ENCODE data around the gene CHRM4.

CHRM4 gene

DNA sequence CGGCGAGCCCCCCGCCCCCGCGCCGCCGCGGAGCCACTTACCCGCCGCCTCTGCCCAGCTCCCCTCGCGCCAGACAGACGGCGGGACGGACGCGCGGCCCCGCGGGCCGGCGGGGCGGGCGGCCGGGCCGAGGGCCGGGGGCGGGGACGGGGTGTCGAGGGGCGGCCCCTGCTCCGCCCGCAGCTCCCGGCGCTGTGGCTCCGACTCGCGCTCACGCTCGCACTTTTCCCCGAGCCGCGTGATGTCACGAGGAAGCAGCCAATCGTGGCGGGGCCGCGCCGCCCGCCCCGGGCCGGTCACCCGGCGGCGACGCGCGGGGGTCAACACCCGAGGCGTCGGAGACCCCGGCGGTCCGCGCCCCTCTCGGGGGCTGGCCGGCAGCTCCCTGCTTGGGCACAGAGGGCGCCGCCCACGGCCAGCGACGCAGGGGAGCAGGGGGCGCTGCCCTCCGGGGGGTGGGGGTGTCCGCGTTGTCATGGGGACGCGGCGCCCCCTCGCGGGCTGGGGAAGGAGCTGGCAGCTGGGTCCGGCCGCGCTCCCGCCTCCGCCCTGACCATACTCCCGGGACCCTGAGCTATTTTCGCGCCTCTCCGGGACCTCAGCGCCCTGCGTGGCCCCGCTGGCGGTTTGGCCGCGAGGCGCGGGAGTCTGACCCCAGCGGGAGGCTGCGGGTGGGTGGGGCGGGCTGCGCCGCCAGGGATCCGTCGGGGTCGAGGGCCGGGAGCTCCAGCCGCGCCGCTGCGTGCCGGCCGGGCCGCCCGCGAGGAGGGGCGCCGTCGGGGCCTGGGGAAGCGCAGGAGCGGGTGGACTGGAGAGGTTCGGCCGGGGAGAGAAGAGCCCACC is at the start of gene CHRM4:
CHRM4 (minus strand) TSS at position 199 of the 843 bp plus-strand sequence. CDS start 5,219 bp downstream, outside the sequence.
- no peak for FAIRE-seq

DNA sequence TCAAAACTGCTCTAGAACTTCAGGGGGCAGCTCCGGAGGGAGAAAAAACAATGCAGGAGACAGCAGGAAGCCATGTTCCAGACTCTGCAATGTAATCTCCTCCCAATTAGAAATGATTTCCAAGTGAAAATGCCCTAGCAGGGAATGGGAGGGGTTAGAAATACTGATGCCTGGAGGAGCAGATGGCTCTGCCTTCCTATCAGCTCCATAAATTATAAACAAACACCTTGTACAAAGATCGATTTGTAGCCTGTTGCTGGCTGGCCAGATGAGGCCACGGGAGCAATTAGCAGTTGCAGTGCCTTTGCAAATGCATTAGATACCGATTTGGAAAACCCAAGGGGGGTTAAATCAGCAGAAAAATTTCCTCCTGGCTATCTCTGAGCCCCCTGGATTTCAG is 46.6 kb upstream of the CHRM4 start:
- no peak for FAIRE-seq

DNA sequence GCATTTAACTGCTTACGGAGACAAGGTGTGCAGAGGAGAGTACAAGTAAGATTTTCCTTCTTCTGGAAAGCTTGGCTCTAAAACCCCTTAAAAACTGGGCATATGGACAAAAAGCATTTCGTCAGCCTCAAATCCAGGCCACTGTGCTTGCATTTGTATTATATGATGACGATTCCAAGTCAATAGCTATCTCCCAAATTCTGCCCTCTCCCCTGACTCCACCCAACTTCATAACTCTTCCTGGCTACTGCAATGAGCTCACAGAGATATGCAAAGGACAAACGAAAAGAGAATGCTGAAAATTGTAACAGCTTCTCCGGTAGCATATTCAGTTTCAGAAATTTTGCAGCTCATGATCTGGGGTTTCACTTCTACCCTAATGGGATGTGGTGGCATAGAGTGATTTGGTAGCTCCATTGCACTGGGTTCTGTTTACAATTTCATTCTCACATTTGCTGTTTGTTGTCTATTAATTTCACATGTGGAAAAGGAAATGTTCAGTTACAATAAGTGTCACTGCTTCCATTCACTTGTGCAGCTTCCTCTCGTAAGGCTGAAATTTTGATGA is 45.6 kb upstream of the CHRM4 start:
- FAIRE-seq, result no peak

DNA sequence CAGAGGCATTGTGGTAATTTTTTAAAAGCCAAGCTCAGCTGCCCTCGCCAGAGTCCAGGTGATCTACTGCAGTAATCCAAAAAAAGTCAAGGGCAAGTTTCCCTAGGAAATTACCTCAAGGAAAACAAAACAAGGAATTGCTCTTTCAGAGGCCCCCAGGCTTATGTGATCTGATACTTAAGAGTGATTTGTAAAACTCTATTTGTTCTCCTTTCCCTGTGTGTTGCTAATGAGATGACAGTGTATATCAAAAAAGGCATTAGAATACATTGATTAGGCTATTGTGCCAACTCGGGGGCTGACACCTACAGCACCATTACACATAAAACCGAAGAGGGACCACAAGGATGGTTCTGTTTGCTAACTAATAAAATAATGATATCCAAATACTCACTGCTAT is 44.5 kb upstream of the CHRM4 start:
- FAIRE-seq, result no peak

DNA sequence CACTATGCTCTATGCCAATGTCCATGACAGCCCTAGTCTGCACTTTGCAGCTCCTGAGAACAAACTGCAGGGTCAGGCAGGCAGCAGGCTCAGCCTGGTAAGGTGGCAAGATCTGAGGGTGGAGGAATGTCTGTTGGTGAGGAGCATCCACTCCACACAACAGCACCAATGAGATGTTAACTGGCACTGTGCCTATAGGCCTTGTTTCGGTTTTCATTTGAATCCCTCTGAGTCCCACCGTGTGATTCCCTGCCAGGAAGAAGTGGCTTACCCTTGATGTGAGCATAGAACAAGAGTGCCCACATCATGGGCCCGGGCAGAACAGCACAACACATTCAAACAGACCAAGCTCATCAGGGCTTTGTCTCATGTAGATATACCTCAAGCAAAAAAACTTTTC is 44.1 kb upstream of the CHRM4 start:
- no peak for FAIRE-seq

DNA sequence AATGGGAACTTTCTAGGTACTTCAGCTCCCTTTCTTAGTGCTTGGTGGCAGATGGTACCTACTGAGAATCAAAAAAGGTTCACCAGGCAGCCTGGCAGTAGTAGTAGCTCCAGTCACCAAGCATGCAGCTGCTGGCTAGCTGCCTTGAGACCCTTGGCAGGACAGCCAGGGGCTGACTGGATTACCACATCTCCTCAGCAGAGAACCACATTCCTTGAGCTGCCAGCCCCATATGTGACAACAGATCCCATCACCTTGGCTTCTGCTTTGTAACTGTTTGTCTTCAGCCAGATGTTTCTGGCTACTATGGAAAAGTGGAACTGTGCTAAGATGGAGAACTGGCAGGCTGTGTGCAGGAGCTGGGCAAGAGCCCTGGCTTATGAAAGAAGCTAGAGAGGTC is 39.6 kb upstream of the CHRM4 start:
- no peak for FAIRE-seq

DNA sequence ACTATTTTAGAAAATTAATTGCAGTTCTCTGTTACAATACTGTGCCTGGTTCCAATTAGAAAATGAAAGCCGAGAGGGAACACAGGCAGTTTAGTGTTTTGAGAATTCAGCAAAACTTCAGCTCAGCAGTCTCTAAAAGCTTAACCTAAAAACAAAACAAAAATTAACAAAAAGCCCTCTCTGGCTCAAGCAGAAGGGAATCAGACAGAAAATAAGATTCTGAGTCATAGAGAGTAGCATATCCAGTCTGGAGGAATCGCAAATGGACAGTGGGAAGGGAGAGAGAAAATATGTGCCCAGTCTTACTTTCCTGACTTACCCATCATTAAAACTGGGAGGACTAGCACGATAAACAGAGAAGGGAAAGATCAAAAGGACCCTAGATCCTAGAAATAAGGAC is 38.1 kb upstream of the CHRM4 start:
- FAIRE-seq, result no peak

DNA sequence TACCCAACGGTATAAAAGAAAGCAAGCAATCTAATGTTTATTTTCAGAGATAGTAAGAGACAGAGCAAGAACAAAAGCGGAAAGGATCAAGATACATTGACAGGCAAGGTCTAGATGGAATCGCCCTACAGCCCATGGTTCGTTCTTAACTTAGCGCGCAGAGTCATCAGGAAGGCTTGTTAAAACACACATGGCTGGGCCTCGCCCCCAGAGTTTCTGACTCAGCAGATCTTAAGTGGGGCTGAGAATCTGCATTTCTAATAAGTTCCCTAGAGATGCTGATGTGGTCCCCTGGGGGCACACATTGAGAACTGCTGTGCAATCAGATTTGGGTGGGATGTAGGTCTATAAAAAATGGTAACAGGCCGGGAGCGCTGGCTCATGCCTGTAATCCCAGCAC is 35.8 kb upstream of the CHRM4 start:
- FAIRE-seq, result no peak

DNA sequence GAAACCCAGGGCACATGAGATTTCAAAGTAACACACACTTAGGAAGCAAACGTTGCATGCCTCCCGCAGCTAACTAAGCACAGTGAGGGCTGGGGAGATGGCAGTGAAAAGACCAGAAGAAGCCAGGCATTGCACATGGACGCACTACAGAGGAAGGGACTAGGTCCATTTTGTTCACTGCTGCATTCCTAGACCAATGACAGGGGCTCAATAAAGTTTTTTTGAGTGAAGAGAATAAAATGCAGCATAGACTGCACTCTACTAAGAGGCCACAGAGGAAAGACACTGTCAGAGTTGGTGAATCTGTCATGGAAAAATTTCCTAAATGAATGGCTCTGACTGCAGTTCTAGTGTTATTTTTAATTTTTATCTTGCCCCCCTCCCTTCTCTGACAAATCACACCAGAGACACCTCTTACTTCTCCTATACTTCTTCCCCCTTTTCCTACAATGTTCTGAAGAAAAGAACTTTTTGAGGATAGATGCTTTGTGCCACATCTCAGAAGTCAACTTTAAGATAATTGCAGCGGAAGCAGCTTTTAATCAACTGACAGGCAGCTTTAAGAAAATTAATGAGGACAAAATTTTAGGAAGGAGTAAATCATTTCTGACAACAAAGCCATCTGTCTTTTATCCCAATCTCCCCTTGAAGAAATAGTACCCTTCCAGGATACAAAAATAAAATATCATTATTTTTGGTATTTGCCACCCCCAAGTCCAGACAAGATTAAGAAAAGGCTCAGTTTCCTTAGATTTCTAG is 34.8 kb upstream of the CHRM4 start:
- FAIRE-seq, result no peak

DNA sequence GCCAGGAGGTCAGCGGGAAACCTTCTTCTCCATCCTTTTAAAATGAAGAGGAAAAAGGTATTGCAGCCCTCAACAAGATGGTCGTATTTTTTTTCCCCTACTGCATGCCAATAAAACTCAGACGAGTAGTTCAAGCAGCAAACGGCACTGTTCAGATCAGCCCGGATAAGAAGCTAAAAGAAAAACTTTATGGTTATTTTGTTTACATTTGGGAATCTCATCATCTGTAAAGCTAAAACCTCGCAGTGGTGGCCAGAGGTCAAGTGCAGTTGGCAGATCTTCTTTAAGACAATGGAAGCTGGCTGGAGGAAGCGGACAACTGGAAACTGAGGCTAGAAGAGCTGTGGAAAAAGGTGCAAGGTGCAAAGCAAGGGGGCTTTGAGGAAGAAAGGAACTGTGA is 31.0 kb upstream of the CHRM4 start:
- FAIRE-seq, result no peak

DNA sequence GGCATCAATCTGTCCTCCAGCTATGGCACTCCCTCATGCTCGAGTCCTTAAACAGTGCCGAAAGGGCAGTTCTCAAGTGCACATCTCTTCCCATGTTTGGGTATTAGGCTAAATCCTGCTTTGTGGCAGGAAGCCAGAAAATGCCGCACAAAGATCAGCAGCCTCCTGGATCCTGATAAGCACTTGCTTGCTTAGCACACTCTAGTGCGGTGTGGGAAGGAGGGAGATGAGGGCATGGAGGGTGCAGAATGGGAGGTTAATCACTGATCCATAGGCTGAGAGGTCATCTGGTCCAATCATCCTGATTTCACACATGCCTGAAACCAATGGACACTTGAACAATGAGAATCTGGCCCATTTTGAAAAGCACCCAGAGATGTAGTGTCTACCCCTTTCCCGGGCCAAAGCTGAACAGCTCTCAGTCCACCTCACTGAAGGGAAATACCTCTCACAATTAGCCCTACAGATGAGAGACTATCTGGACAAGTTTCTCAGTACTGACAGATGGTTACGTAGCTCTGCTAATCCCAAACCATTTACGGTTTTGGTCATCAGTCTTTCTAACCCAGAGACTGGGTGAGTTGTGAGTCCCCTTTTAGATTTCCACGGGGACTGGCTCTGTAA is 29.8 kb upstream of the CHRM4 start:
- no peak for FAIRE-seq

DNA sequence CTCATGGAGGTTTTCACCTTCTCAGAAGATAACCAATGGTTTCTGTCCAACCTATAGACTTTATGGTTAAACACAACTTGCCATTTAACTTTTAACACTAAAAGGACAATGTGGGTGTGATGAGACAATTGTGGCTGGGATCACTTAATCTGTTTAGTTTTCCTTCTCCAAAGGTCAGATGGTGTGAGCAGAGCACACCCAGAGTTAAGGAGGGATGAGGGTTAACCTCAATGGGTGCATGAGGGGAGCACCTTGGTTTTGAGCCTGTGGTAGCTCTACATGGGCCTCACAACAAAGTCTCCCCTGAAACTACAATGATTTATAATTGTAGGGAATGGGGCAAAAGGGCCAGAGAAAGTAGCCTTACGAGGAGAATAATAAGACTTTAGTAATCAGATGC is 28.9 kb upstream of the CHRM4 start:
- FAIRE-seq, result no peak

DNA sequence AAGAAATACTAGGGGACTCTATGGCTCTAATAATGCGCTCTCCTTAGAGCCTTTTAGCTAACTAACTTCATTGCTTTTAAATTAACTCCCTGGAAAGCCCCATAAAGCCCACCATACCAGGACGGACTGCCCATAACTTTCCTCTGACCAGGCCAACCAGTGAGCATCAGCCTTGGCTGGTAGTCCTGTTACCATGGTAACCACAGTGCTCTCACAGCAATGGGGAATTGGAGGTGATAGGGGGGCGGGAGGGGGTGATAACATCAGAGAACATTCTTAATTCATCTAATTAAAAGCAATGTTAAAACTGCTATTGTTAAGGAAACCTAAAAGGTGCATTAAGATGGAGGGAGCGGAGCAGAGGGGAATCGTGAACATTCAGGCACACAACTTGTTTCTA is 27.2 kb upstream of the CHRM4 start:
- FAIRE-seq, result no peak

DNA sequence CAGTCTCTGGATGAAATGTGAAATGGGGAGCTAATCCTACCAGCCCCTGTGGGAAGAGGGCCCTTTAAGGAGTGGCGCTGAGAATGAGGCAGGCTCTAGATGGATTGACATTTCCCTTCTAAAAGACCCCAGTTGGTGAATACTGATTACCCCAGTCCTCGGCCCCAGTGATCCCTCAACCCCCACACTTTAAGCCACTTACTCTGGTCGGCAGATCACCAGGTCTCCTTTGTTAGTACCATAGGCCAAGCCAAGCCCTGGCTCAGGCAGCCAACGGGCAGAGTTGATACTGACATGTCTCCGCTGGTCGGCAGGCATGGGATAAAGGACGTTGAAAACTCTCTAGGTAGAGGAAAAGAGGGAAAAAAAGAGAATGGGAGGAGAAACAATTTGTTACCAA is 26.1 kb upstream of the CHRM4 start:
- FAIRE-seq, result no peak

DNA sequence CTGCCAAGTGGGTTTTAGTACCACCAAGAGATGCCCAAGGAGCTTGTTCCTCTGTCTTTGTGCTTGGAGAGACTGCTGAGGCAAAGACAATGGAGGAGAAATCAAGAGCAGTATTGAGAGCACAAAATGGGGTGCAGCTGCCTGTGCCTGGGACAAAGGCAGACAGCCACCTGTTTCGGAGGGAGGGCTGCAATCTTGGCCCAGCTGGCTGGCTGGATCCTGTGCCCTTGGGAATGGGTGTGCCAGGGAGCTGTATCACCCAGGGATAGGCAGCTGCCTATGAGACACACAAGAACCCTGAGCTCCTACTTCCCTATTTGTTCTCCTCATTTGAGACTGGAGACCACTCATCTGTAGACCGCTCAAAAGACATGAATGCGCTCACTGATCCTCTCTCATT is 23.3 kb upstream of the CHRM4 start:
- no peak for FAIRE-seq

DNA sequence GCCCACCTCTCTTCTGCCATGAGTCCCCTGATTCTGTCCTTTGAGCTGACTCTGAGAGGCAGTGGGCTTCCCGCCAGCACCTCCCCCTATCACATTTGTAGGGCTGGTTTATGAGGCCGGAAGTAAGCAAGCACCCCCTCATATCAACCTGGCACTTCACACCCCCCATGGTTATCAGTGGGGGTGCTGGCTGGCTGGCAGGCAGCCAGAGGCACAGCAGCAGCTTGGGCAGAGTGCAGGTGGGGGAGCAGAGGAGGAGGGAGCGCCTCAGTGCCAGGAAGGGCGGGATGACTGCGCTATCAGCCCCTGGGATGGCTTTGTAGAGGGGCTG is 22.9 kb upstream of the CHRM4 start:
- no peak for FAIRE-seq

DNA sequence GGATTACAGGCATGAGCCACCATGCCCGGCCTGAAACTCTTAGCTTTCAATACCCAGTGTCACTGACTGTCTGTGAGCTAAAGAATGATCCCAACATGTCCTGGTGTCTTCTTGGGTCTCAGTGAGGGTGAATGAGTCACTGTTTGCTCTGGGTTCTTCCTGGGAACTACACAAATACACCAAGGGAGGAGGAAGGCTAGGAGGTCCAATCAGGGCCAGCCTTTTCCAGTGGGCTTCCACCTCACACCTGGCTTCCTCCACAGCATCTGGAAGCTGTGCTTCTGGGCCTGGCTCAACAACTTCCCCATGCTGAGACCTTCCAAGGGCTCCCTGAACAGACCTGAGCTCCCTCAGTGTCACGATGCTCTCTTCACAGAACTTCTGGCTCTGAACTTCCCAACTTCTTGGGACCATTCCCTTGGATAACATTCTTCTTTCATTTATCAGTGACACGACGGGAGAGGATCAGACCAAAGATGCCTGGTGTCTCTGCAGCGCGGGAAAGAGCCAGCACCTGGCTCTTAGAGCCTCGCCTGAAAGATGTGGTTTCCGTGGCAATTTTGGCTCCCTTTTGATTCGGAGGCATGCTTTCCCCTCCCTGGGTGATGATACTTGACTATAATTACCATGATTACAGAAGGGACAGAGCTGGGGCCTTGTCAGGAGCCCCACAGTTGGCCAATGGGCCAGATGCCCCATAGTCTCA is 22.3 kb upstream of the CHRM4 start:
- FAIRE-seq, result no peak

DNA sequence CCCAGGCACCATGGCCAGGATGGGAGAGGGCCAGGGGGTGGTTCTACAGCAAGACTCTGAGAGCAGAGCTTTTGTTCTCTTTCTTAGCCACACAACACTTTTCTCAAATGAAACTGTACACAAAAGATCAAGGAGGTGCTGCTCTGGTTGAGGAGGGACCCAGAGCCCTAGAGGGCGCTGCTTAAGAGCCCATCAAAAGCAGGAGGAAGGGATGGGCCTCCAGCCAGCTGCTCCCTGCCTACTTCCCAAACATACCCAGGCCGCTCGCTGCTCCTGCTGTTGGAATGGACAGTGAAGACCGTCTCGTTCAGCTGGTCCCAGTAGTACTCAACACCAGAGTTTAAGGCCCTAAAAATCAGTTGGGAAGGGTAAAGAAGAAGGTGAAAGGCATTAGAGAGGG is 18.4 kb upstream of the CHRM4 start:
- no peak for FAIRE-seq

DNA sequence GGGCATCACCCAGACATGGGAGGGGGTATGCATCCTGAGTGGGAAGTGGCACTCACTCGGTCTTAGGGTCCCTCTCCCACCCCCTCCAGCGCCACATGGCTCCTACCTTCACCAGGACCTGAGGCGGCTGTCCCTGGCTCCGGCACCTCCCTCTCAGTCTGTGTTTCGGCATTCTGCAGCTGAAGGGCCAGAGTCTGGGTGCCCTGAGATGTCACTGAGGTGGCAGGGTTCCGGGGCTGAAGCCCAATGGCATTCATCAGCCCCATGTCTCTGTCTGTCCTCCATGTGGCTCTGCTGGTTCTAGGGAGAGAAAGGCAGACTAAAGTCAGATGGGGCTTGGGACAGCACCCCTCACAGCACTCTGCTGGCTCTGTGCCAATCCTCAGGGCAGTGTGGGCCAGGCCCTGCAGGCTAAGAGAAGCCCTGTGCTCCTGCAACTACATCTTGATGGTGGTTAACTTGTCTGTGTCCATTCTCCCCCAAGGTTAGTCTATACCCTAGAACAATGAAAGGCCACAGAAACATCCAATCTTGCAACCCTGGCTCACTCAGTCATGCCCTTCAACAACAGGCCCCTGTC is 16.9 kb upstream of the CHRM4 start:
- no peak for FAIRE-seq

DNA sequence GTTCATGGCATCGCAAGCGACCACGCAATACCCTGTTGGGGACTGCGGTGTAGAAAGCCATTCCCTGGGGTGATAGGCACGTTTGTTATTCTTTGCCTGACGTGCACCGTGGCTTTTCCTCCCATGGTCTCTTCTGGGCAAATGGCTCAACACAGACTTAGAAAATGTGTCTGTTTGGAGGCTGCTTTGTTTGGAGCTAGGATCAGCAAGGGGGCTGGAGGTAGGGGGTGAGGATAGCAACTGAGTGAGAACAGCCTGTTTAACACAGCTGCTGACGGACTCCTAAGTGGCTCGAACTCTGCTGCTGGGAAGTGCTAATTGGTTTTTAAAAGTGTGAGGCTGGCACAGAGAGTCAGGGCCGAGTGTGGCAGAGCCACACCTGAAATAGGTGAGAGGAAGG is 16.1 kb upstream of the CHRM4 start:
- FAIRE-seq, result no peak

DNA sequence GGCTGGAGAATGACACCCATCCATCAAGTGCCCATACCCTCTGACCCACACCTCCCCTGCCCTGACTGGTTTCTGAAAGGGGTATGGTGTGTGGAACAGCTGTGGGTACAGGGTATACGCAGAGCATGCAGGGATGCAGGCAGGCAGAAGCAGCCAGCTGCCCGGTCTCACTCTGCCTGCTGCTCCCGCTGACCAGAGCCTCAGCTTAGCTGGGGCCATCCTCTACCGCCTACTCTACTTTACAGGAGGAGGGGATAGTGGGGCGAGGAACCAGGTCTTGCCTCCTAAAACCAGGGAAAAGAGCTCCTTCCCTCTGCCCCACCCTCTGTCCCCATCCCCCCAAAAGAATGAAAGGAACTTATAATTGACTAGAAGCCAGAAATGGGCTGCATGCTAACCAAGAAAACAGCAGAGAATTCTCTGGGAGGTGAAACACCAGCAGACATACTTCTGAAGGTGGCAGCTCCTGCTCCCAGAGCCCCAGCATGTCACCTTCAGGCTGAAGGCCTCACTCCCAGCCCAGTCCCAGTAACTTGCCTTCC is 13.0 kb upstream of the CHRM4 start:
- FAIRE-seq, result no peak

Measured in islet of Langerhans (tissue), 1 donor.